K562 (cell line): ENCODE results near the gene NAV2.

Experiments
- SP1 ChIP-seq: sonication (generic); formaldehyde crosslinking; IDR thresholded peaks from 2 replicates; pipeline ENCODE4 v1.8.1; 2022; ENCODE audit warnings: mild to moderate bottlenecking, missing genetic modification reagents
- SRSF9 ChIP-seq: fragments of 200-400 bp; formaldehyde crosslinking; IDR thresholded peaks from 2 replicates; pipeline ENCODE4 v1.6.1; 2017; ENCODE audit warnings: low read depth, low read length, borderline replicate concordance
- ZZZ3 ChIP-seq: fragments of 450-650 bp; IDR thresholded peaks from 2 replicates; pipeline ENCODE4 v1.6.1; 2016; ENCODE audit warnings: antibody characterized with exemption, mild to moderate bottlenecking, moderate library complexity

- no peak for TF ChIP-seq SP1 (CRISPR knock-in tag)
- no peak for TF ChIP-seq ZZZ3
- TF ChIP-seq SRSF9, result no peak
Measured at GRCh38 chr11:20035701-20036601, 323.3 kb downstream of the NAV2 start.
